Mesenchymal stem cell (in vitro differentiated cells and primary cell): ENCODE results near the gene PLCL1.

Experiments used
- DNase-seq: peaks from one replicate; pipeline ENCODE4 v3.0.0-alpha.2; 2013
- H2AFZ ChIP-seq: one replicate; pipeline ENCODE4 v1.6.1; 2013; ENCODE audit warnings: low read depth, mild to moderate bottlenecking, control low read depth, inconsistent platforms, low read length, moderate library complexity
- H2AK5ac ChIP-seq: 2 replicates; pipeline ENCODE4 v1.6.1; 2013; ENCODE audit warnings: low read length, moderate library complexity, mild to moderate bottlenecking, inconsistent platforms; ENCODE audit not compliant: severe bottlenecking
- H2BK120ac ChIP-seq: one replicate; pipeline ENCODE4 v1.6.1; 2013; ENCODE audit warnings: low read depth, mild to moderate bottlenecking, inconsistent platforms, low read length, moderate library complexity
- H2BK12ac ChIP-seq, 2 experiments: one replicate each; pipeline ENCODE4 v1.6.1; 2013; ENCODE audit warnings: inconsistent platforms in 2 of 2, low read length in 2 of 2, mild to moderate bottlenecking in 2 of 2, moderate library complexity in 2 of 2, control low read depth in 1 of 2
- H2BK15ac ChIP-seq: one replicate; pipeline ENCODE4 v1.6.1; 2013; ENCODE audit warnings: mild to moderate bottlenecking, low read depth, inconsistent platforms; ENCODE audit not compliant: poor library complexity, severe bottlenecking
- H2BK5ac ChIP-seq: 2 replicates; pipeline ENCODE4 v1.6.1; 2013; ENCODE audit warnings: low read depth, mild to moderate bottlenecking, low read length, control low read depth, inconsistent platforms; ENCODE audit not compliant: poor library complexity, severe bottlenecking
- H3K14ac ChIP-seq, 2 experiments: one replicate each; pipeline ENCODE4 v1.6.1; 2013; ENCODE audit warnings: inconsistent platforms in 2 of 2, low read length in 2 of 2, control low read depth in 1 of 2, mild to moderate bottlenecking in 1 of 2, moderate library complexity in 1 of 2
- H3K18ac ChIP-seq, 2 experiments: one replicate each; pipeline ENCODE4 v1.6.1; 2013; ENCODE audit warnings: inconsistent platforms in 2 of 2, low read length in 2 of 2, control low read depth in 1 of 2, low read depth in 1 of 2, mild to moderate bottlenecking in 1 of 2
- H3K23ac ChIP-seq, 2 experiments: one replicate each; pipeline ENCODE4 v1.6.1; 2013; ENCODE audit warnings: inconsistent platforms in 2 of 2, low read length in 2 of 2, mild to moderate bottlenecking in 2 of 2, moderate library complexity in 2 of 2, control low read depth in 1 of 2
- H3K27ac ChIP-seq: 2 replicates; pipeline ENCODE4 v1.5.1; 2013; ENCODE audit warnings: mild to moderate bottlenecking, moderate library complexity, low read length, control low read depth, inconsistent platforms; ENCODE audit not compliant: poor library complexity, severe bottlenecking
- H3K27me3 ChIP-seq, 2 experiments: 2 replicates each; pipeline versions ENCODE4 v1.6.1 to v1.7.0; 2013; ENCODE audit warnings: low read length in 2 of 2, mild to moderate bottlenecking in 2 of 2, moderate library complexity in 2 of 2, control low read depth in 1 of 2, inconsistent platforms in 1 of 2; ENCODE audit not compliant: control insufficient read depth in 1 of 2, insufficient read depth in 1 of 2
- H3K36me3 ChIP-seq, 2 experiments: 2 replicates each; pipeline versions ENCODE4 v1.6.1 to v1.7.0; 2013; ENCODE audit warnings: low read length in 2 of 2, control low read depth in 1 of 2, inconsistent platforms in 1 of 2, low read depth in 1 of 2, mild to moderate bottlenecking in 1 of 2; ENCODE audit not compliant: insufficient read depth in 2 of 2, control insufficient read depth in 1 of 2
- H3K4ac ChIP-seq, 2 experiments: one replicate each; pipeline ENCODE4 v1.6.1; 2013; ENCODE audit warnings: inconsistent platforms in 2 of 2, low read length in 2 of 2, mild to moderate bottlenecking in 2 of 2, moderate library complexity in 2 of 2, control low read depth in 1 of 2, low read depth in 1 of 2
- H3K4me1 ChIP-seq: 2 replicates; pipeline ENCODE4 v1.6.1; 2013; ENCODE audit warnings: low read depth, low read length, control low read depth; ENCODE audit not compliant: control insufficient read depth, insufficient read depth
- H3K4me2 ChIP-seq: 2 replicates; pipeline ENCODE4 v1.6.1; 2013; ENCODE audit warnings: low read length, mild to moderate bottlenecking, inconsistent platforms; ENCODE audit not compliant: poor library complexity, severe bottlenecking
- H3K4me3 ChIP-seq, 2 experiments: 2 replicates each; pipeline versions ENCODE4 v1.5.1 to v1.7.0; 2013; ENCODE audit warnings: low read length in 2 of 2, mild to moderate bottlenecking in 2 of 2, control low read depth in 1 of 2, low read depth in 1 of 2; ENCODE audit not compliant: insufficient read depth in 1 of 2
- H3K79me1 ChIP-seq: replicated peaks from 2 replicates; pipeline ENCODE4 v1.6.1; 2013; ENCODE audit warnings: mild to moderate bottlenecking, control low read depth, low read length, inconsistent platforms; ENCODE audit not compliant: poor library complexity, severe bottlenecking
- H3K9ac ChIP-seq: 2 replicates; pipeline ENCODE4 v1.7.0; 2013; ENCODE audit warnings: mild to moderate bottlenecking, low read length, moderate library complexity
- H3K9me3 ChIP-seq: 2 replicates; pipeline ENCODE4 v1.7.0; 2013; ENCODE audit warnings: mild to moderate bottlenecking, low read length; ENCODE audit not compliant: control insufficient read depth
- H4K8ac ChIP-seq: one replicate; pipeline ENCODE4 v1.6.1; 2013; ENCODE audit warnings: inconsistent platforms, mild to moderate bottlenecking, low read length, moderate library complexity
- H4K91ac ChIP-seq: one replicate; pipeline ENCODE4 v1.6.1; 2013; ENCODE audit warnings: mild to moderate bottlenecking, low read length, inconsistent platforms
- WGBS: methylation state at CpG from one replicate; pipeline ENCODE4 v1.1.7; 2013; ENCODE audit warnings: mixed read lengths; 5-methylcytosine and 5-hydroxymethylcytosine counted together

Gene PLCL1

GRCh38 chr2:198102120-198102519 lies 297.7 kb downstream of the PLCL1 start:
- Histone ChIP-seq H3K4me1 (no peaks in the 10 kb centered on the region), H2BK5ac (no peak overlapping the region), H3K18ac (no peak overlapping the region), H2AFZ (no peak overlapping the region), H2AK5ac (no peak overlapping the region), H3K4me3 (no peak overlapping the region), H3K27me3 (no peaks in the 10 kb centered on the region), H4K91ac (no peak overlapping the region), H2BK12ac (no peak overlapping the region), H3K14ac (no peak overlapping the region), H3K36me3 (no peaks in the 10 kb centered on the region), H2BK120ac (no peak overlapping the region), H2BK15ac (no peak overlapping the region), H3K4me2 (no peak overlapping the region), H4K8ac (no peak overlapping the region), H3K79me1 (no peaks in the 10 kb centered on the region), H3K4ac (no peak overlapping the region), H3K23ac (no peak overlapping the region), H3K27ac (no peak overlapping the region), H3K9me3 (no peaks in the 10 kb centered on the region), H3K9ac (no peak overlapping the region)
- DNase-seq: no peak
- WGBS: 91% methylated on average over 3 of the region's 3 CpGs

GRCh38 chr2:198102856-198103255 lies 298.5 kb downstream of the PLCL1 start:
- Histone ChIP-seq H2AFZ (no peak overlapping the region), H2BK12ac (no peak overlapping the region), H3K4me1 (no peaks in the 10 kb centered on the region), H2BK5ac (no peak overlapping the region), H3K4ac (no peak overlapping the region), H3K18ac (no peak overlapping the region), H2AK5ac (no peak overlapping the region), H3K23ac (no peak overlapping the region), H4K8ac (no peak overlapping the region), H4K91ac (no peak overlapping the region), H3K79me1 (no peaks in the 10 kb centered on the region), H3K27me3 (no peaks in the 10 kb centered on the region), H3K9ac (no peak overlapping the region), H2BK15ac (no peak overlapping the region), H2BK120ac (no peak overlapping the region), H3K9me3 (no peaks in the 10 kb centered on the region), H3K36me3 (no peaks in the 10 kb centered on the region), H3K4me3 (no peak overlapping the region), H3K27ac (no peak overlapping the region), H3K4me2 (no peak overlapping the region), H3K14ac (no peak overlapping the region)
- no peak for DNase-seq
- 86% methylated on average over 1 of the region's 2 CpGs for WGBS

GRCh38 chr2:198106621-198107385 lies 302.4 kb downstream of the PLCL1 start:
- Histone ChIP-seq H3K14ac (no peak overlapping the region), H3K18ac (no peak overlapping the region), H2AFZ (no peak overlapping the region), H4K8ac (no peak overlapping the region), H2BK12ac (no peak overlapping the region), H3K4me1 (no peaks in the 10 kb centered on the region), H2BK120ac (no peak overlapping the region), H3K27ac (no peak overlapping the region), H3K23ac (no peak overlapping the region), H3K27me3 (no peaks in the 10 kb centered on the region), H2BK5ac (no peak overlapping the region), H3K4me2 (no peak overlapping the region), H4K91ac (no peak overlapping the region), H3K36me3 (no peaks in the 10 kb centered on the region), H2AK5ac (no peak overlapping the region), H3K79me1 (no peaks in the 10 kb centered on the region), H2BK15ac (no peak overlapping the region), H3K9ac (no peak overlapping the region), H3K4me3 (no peak overlapping the region), H3K9me3 (no peaks in the 10 kb centered on the region), H3K4ac (no peak overlapping the region)
- 86% methylated on average over 5 of the region's 5 CpGs for WGBS
- no peak for DNase-seq

GRCh38 chr2:198113316-198113715 lies 308.9 kb downstream of the PLCL1 start:
- Histone ChIP-seq H3K9me3 (no peaks in the 10 kb centered on the region), H3K27me3 (no peaks in the 10 kb centered on the region), H2AK5ac (no peak overlapping the region), H3K9ac (no peak overlapping the region), H3K4me1 (no peaks in the 10 kb centered on the region), H2BK12ac (no peak overlapping the region), H3K18ac (no peak overlapping the region), H2BK15ac (no peak overlapping the region), H3K23ac (no peak overlapping the region), H2BK120ac (no peak overlapping the region), H3K79me1 (no peaks in the 10 kb centered on the region), H4K91ac (no peak overlapping the region), H3K4ac (no peak overlapping the region), H2BK5ac (no peak overlapping the region), H3K4me2 (no peak overlapping the region), H3K36me3 (no peaks in the 10 kb centered on the region), H3K14ac (no peak overlapping the region), H3K4me3 (no peak overlapping the region), H2AFZ (no peak overlapping the region), H3K27ac (no peak overlapping the region), H4K8ac (no peak overlapping the region)
- 78% methylated on average over 2 of the region's 2 CpGs for WGBS
- no peak for DNase-seq
